Ovary (tissue), 3 donors: ENCODE measurements around the gene FPR1.

Source experiments
- CTCF ChIP-seq, 3 donors: fragments of 450-650 bp in 2 of 3; fragments of 200-600 bp in 1 of 3; IDR thresholded peaks; one replicate each; pipeline versions ENCODE4 v1.5.1 to v1.8.0; 2016 to 2022; ENCODE audit warnings: antibody characterized with exemption in 3 of 3, mild to moderate bottlenecking in 1 of 3
- POLR2A ChIP-seq: fragments of 450-650 bp; IDR thresholded peaks from one replicate; pipeline ENCODE4 v1.6.1; 2017; ENCODE audit warnings: antibody characterized with exemption, mild to moderate bottlenecking, moderate library complexity
- donor health status: DM: no; HTN: no; CAD: no.

- TF ChIP-seq CTCF (IDR thresholded peaks at IDR 0.05) (no peak), POLR2A (no peak)
Measured at GRCh38 chr19:51749979-51750378, 1.7 kb downstream of the FPR1 start.
